ENCODE results near the gene ITGAX. TPM values are rescaled to one million over a fixed set of nuclear protein-coding genes. Genes with fewer than 3 reads are reported as not detected.

Gene ITGAX
- total RNA-seq, 4 donors from 2014 or later, result 0.22 to 0.91 (median 0.56) TPM

DNA sequence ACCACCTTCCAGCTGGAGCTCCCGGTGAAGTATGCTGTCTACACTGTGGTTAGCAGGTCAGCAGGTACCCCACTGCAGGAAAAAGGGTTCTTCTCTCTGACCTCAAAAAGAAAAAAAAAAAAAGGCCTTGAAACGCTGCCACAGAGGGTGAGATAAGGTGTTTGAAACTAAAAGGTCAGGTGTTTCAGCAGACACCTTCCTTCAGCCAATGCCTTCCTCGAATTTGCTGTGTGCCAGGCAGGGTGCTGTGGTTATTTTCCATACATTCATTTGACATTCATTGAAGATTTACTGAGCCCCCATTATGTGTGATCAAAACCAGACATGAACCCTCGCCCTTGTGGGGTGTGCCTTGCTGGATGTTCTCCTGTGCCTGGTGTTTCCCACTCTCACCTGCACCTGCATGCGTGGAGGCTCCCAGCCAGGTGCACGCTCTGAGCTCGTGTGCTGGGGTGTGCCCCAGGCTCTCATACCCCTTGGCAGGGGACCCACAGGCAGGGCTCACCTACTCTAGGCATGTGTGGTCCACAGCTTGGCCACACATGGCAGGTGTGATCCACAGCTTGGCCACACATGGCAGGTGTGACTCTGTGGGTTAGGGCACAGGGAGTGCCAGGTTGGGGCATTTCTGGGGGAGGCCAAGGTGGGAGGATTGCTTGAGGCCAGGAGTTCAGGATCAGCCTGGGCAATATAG, 22.4 kb downstream of the ITGAX start:
- Histone ChIP-seq H3K36me3 (no peaks in the 10 kb centered on the region), H3K4me3 (no peak overlapping the region), H3K27me3 (no peaks in the 10 kb centered on the region), H3K27ac (no peak overlapping the region), H3K9me3 (peaks cover 0 to 2% (median 0%) of the 10 kb centered on the region in 3 donors), H3K4me1 (no peaks in the 10 kb centered on the region)
- TF ChIP-seq CTCF (IDR thresholded peaks at IDR 0.05 in 4 of 5, conservative IDR thresholded peaks at IDR 0.05 in 1 of 5) (no peak), POLR2A (IDR thresholded peaks at IDR 0.05) (no peak)
- intact Hi-C loops (cut with DNase I; ENCODE audit: low total_unique reads), result no loop called here
- no peak for ATAC-seq
- no peak for DNase-seq
- in situ Hi-C loops (cut with MboI; ENCODE audit: low sequenced_read_pairs in 4 of 4), result no loop called here

DNA sequence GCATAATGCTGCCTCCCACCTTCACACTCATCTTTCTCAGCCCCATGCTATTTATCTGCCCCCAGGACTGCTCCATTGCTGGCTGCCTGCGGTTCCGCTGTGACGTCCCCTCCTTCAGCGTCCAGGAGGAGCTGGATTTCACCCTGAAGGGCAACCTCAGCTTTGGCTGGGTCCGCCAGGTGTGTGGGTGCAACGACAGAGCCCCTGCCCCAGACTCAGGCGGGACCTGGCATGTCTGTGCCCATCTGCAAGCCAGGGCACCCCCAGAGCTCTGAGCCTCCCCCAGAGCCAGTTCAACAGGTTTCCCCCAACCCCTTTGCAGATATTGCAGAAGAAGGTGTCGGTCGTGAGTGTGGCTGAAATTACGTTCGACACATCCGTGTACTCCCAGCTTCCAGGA, 25.2 kb downstream of the ITGAX start:
- in situ Hi-C loops (cut with MboI; ENCODE audit: low sequenced_read_pairs in 4 of 4) (loop anchor here in 1 of 4 donors (10.0 kb wide), 1 partner anchor 65 kb away; the partner anchor contains the start of gene ZNF843), intact Hi-C loops (cut with DNase I; ENCODE audit: low total_unique reads) (no loop called here)
- Histone ChIP-seq H3K4me3 (no peak overlapping the region), H3K9me3 (no peaks in the 10 kb centered on the region), H3K36me3 (no peaks in the 10 kb centered on the region), H3K27ac (no peak overlapping the region), H3K27me3 (no peaks in the 10 kb centered on the region), H3K4me1 (no peaks in the 10 kb centered on the region)
- no peak for TF ChIP-seq POLR2A (IDR thresholded peaks at IDR 0.05)
- TF ChIP-seq CTCF (IDR thresholded peaks at IDR 0.05 in 4 of 5, conservative IDR thresholded peaks at IDR 0.05 in 1 of 5), result no peak
- ATAC-seq, result no peak
- DNase-seq, result no peak

- Histone ChIP-seq H3K27me3 (no peaks in the 10 kb centered on the region), H3K27ac (no peak overlapping the region), H3K9me3 (no peaks in the 10 kb centered on the region), H3K4me3 (no peak overlapping the region), H3K4me1 (no peaks in the 10 kb centered on the region), H3K36me3 (no peaks in the 10 kb centered on the region)
- DNase-seq (peak; percentile 30 to 51), ATAC-seq (peak; percentile 61 to 83)
- in situ Hi-C loops (cut with MboI; ENCODE audit: low sequenced_read_pairs in 4 of 4), result loop anchor here in 1 of 4 donors (10.0 kb wide), 1 partner anchor 62 kb away; the partner anchor contains the start of gene ZNF843
- peak; percentile 57 to 75 (median 61) for TF ChIP-seq CTCF (IDR thresholded peaks at IDR 0.05 in 4 of 5, conservative IDR thresholded peaks at IDR 0.05 in 1 of 5)
- no peak for TF ChIP-seq POLR2A (IDR thresholded peaks at IDR 0.05)
- intact Hi-C loops (cut with DNase I; ENCODE audit: low total_unique reads), result loop anchor here (1.0 kb wide), 1 partner anchor 61 kb away; no protein-coding TSS in a partner anchor
Observed at GRCh38 chr16:31382485-31383161, 27.6 kb downstream of the ITGAX start.

DNA sequence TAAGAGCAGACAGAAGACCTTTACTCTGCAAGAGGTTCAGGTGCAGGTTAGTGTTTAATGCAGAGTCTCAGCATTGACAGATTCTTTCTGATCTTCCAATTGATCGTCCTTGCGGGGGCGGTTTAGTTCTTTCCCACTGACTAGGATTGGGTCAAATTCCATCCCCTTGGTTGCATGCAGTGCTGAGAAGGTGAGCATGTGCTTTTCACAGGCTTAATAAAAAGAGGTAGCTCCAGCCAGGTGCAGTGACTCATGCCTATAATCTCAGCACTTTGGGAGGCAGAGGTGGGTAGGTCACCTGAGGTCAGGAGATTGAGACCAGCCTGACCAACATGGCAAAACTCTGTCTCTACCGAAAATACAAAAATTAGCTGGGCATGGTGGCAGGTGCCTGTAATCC, 30.7 kb downstream of the ITGAX start:
- no peak overlapping the region for H3K27ac ChIP-seq
- no peaks in the 10 kb centered on the region for H3K4me1 ChIP-seq
- H3K4me3 ChIP-seq, result no peak overlapping the region
- no peaks in the 10 kb centered on the region for H3K9me3 ChIP-seq
- no peaks in the 10 kb centered on the region for H3K27me3 ChIP-seq
- TF ChIP-seq CTCF (IDR thresholded peaks at IDR 0.05 in 4 of 5, conservative IDR thresholded peaks at IDR 0.05 in 1 of 5), result no peak
- TF ChIP-seq POLR2A (IDR thresholded peaks at IDR 0.05), result no peak
- in situ Hi-C loops (cut with MboI; ENCODE audit: low sequenced_read_pairs in 4 of 4) (loop anchor here in 1 of 4 donors (10.0 kb wide), 1 partner anchor 59 kb away; the partner anchor contains the start of gene ZNF843), intact Hi-C loops (cut with DNase I; ENCODE audit: low total_unique reads) (no loop called here)
- no peaks in the 10 kb centered on the region for H3K36me3 ChIP-seq
- ATAC-seq, result no peak
- DNase-seq, result no peak

All from gastrocnemius medialis (tissue), 4 donors.